RWPE1 (cell line): ENCODE results near the gene WDR18.

Source experiments
- CTCF ChIA-PET: fragments of 350-600 bp; sonication (Branson Sonifier 250); formaldehyde crosslinking; extraction: SDS; loops from one replicate; lab custom pipeline; 2021; lab: Yijun Ruan, JAX
- POLR2A ChIA-PET: fragments of 400-600 bp; formaldehyde crosslinking; extraction: SDS; loops from one replicate; lab custom pipeline; 2020; ENCODE audit warnings: antibody characterized with exemption; ENCODE audit not compliant: low non-redundant PET; lab: Yijun Ruan, JAX
- DNase-seq: peaks from one replicate; pipeline ENCODE4 v3.0.0; 2012; ENCODE audit warnings: low spot score
- H3K27ac ChIP-seq: fragments of 450-650 bp; 2 replicates; pipeline ENCODE4 v1.5.1; 2017
- TF ChIP-seq, protein P1 (sequence below): fragments of 450-650 bp; conservative IDR thresholded peaks from 2 replicates; pipeline ENCODE4 v1.5.1; 2017; ENCODE audit warnings: low read depth, mild to moderate bottlenecking

The WDR18 gene

DNA sequence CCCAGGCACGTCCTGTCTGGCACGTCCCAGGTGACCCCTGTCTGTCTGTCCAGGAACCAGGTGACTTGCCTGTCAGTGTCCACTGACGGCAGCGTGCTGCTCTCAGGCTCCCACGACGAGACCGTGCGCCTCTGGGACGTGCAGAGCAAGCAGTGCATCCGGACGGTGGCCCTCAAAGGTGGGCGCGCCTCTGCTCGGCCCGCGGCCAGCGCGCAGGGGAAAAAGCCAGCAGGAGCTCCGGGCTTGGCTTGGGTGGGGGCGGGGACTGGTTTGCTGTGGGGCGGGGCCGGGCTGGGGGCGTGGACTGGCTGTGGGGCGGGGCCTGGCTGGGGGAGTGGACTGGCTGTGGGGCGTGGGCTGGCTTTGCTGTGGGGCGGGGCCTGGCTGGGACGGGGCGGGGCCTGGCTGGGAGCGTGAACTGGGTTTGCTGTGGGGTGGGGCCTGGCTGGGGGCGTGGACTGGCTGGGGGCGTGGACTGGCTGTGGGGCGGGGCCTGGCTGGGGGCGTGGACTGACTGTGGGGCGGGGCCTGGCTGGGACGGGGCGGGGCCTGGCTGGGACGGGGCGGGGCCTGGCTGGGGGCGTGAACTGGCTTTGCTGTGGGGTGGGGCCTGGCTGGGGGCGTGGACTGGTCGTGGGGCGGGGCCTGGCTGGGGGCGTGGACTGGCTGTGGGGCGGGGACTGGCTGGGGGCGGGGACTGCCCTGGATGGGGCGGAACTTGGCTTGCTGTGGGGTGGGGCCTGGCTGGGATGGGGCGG, 7.2 kb downstream of the WDR18 start:
- peak overlapping the region; percentile 51 for H3K27ac ChIP-seq
- TF ChIP-seq, protein P1, sequence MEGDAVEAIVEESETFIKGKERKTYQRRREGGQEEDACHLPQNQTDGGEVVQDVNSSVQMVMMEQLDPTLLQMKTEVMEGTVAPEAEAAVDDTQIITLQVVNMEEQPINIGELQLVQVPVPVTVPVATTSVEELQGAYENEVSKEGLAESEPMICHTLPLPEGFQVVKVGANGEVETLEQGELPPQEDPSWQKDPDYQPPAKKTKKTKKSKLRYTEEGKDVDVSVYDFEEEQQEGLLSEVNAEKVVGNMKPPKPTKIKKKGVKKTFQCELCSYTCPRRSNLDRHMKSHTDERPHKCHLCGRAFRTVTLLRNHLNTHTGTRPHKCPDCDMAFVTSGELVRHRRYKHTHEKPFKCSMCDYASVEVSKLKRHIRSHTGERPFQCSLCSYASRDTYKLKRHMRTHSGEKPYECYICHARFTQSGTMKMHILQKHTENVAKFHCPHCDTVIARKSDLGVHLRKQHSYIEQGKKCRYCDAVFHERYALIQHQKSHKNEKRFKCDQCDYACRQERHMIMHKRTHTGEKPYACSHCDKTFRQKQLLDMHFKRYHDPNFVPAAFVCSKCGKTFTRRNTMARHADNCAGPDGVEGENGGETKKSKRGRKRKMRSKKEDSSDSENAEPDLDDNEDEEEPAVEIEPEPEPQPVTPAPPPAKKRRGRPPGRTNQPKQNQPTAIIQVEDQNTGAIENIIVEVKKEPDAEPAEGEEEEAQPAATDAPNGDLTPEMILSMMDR, result no peak
- ChIA-PET CTCF (no interaction called here), POLR2A (no interaction called here)
- DNase-seq, result peak; percentile 45

DNA sequence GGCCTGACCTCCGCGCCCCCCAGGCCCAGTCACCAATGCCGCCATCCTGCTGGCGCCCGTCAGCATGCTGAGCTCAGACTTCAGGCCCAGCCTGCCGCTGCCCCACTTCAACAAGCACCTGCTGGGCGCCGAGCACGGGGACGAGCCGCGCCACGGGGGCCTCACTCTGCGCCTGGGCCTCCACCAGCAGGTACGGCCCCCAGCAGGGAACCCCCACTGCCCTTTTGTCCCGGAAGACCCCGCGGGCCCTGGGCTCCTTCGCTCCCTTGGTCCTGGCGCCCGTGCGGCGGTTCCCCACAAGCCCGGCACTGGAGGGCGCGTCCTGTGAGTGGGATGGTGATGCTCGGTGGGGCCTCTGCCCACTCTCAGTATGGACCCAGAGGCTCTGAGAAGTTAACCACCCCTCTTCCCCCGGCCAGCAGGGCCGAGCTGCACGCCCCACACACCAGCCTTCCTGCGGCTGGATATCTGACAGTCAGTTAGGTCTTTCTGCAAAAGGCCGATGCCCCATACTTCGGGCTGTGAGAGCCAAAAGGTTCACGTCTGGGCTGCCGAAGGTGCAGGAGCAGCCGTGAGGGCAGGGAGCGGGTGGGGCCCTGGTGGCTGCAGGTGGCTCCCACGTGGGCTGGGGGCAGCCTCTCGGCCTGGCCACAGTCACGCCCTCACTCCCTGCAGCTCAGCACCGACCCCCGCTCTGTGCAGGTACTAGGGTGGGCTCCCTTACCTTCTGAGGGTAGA, 8.0 kb downstream of the WDR18 start:
- POLR2A ChIA-PET, result no interaction called here
- peak overlapping the region; percentile 51 for H3K27ac ChIP-seq
- DNase-seq, result no peak
- CTCF ChIA-PET, result no interaction called here
- TF ChIP-seq, protein P1, result no peak

DNA sequence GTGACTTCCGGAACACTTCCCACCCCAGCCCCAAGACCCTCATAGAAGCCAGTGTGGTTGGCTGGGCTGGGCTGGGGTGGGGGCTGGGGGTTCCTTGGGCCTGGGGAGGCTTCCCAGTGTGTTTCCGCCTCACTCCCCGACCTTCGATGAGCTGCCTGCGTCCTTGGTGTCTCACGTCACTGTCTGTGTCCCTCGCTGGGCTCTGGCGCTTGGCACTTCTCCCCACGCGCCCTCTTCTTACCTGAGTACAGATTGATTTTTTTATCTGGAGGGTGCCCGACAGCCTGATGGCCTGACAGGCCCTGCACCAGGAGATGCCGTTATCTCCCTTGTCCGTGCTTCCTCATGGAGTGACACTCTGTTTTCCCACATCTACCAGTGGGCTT, 8.5 kb downstream of the WDR18 start:
- POLR2A ChIA-PET, result no interaction called here

DNA sequence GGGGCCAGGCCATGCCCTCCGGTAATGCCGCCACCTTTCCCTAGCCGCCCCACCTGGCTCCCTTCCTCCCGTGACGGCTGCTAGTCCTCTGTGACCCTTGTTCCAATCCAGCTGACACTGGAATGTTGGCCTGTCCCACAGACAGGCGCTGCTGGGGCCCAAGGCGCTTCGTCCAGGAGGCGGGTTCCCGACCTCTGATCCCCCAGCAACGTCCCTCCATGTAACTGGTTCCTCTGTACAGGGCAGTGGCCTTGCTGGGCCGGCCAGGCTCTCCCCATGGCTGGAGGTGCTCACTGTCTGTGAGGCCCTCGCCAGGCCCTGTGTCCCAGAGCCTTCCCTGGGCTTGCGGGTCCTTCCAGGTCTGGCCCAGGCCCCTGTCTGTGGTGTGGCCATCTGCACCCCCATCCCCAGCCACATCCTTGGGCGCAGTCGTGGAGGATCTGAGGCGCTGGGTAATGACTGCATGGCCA, 9.3 kb downstream of the WDR18 start:
- CTCF ChIA-PET, result no interaction called here
- no peak for DNase-seq
- POLR2A ChIA-PET, result no interaction called here

More for the DNA sequence above, 8.5 kb downstream of the WDR18 start:
- CTCF ChIA-PET, result no interaction called here
- peak overlapping the region; percentile 51 for H3K27ac ChIP-seq
- DNase-seq, result no peak
- TF ChIP-seq, protein P1, result no peak

DNA sequence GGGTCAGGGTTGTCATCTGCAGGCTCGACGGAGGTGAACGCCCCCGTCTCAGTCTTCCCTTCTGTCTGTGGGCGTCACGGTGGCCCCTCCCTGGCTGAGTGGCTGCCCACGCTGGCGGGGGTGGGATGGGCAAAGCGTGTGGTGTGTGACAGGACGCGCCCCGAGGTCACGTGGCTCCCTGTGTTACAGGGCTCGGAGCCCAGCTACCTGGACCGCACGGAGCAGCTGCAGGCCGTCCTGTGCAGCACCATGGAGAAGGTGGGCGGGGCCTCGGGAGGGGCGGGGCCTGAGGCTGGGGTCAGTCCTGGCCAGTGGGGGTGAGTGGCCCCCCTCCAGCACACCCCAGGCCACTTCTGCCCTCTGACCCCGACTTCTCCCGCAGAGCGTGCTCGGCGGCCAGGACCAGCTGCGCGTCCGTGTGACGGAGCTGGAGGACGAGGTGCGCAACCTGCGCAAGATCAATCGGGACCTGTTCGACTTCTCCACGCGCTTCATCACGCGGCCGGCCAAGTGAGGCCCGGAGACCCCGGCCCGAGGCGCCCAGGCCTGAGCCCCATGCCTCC, 9.8 kb downstream of the WDR18 start:
- POLR2A ChIA-PET, result no interaction called here
- no peak for DNase-seq
- H3K27ac ChIP-seq, result peak overlapping the region; percentile 51
- TF ChIP-seq, protein P1, result no peak
- CTCF ChIA-PET, result no interaction called here

More for the DNA sequence above, 9.3 kb downstream of the WDR18 start:
- H3K27ac ChIP-seq, result peak overlapping the region; percentile 51
- TF ChIP-seq, protein P1, result no peak

DNA sequence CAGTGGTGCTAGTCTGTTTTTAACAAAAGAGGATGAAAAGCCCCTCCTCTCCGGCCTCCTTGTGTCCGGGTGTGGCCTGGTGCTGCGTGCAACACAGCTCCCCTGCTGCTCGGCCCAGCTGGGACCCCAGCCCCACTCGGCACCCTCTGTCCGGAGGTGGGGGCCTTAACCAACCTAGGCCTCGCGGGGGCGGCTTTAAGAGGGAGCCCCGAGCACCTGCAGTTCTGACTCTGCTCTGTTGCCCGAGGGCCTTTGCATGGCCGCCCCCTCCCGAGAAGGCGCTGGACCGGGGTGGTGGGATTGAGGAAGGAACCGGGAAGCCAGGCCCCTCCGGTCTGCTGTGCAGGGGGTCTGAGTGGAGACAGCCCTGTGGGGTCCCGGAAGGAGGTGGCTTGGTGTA, 10.4 kb downstream of the WDR18 start:
- POLR2A ChIA-PET, result no interaction called here
- CTCF ChIA-PET, result interaction anchor here (1.1 kb wide), 1 partner anchor 72 kb away, joined by 3 read pairs; no protein-coding TSS in a partner anchor
- H3K27ac ChIP-seq, result peak overlapping the region; percentile 51; the same call in 1 of the 2 replicates
- no peak for DNase-seq
- TF ChIP-seq, protein P1, result no peak
